ENCODE results near the gene RELB. TPM values are rescaled to one million over a fixed set of nuclear protein-coding genes. Genes with fewer than 3 reads are reported as not detected.

Gene RELB
- total and polyA plus RNA-seq, 2 donors from 2014 or later: 10.3 to 30.6 TPM

GRCh38 chr19:45078390-45079062, 77.3 kb downstream of the RELB start:
- FAIRE-seq: no peak
- Histone ChIP-seq H3K27ac (ENCODE audit: low read depth in 2 of 2, low read length in 2 of 2) (no peak overlapping the region), H3K27me3 (ENCODE audit: control insufficient read depth, insufficient read depth, low read length) (no peaks in the 10 kb centered on the region), H3K4me1 (ENCODE audit: control insufficient read depth in 2 of 3, insufficient read depth in 2 of 3, low read depth in 1 of 3, low read length in 3 of 3) (peaks cover 0 to 19% (median 12%) of the 10 kb centered on the region in 3 donors), H3K9me3 (ENCODE audit: control insufficient read depth in 2 of 3, insufficient read depth in 1 of 3, low read length in 3 of 3) (no peaks in the 10 kb centered on the region), H3K4me3 (ENCODE audit: low read length in 3 of 3) (peak overlapping the region; percentile 7 to 89 (median 29)), H3K9ac (ENCODE audit: low read length in 3 of 3) (peak overlapping the region in 2 of 3 donors; percentile 2 to 62), H3K36me3 (ENCODE audit: control insufficient read depth in 2 of 3, insufficient read depth in 3 of 3, low read length in 3 of 3) (no peaks in the 10 kb centered on the region)
- no peak for DNase-seq
- intact Hi-C loops (cut with DNase I): no loop called here
- TF ChIP-seq, protein P1, sequence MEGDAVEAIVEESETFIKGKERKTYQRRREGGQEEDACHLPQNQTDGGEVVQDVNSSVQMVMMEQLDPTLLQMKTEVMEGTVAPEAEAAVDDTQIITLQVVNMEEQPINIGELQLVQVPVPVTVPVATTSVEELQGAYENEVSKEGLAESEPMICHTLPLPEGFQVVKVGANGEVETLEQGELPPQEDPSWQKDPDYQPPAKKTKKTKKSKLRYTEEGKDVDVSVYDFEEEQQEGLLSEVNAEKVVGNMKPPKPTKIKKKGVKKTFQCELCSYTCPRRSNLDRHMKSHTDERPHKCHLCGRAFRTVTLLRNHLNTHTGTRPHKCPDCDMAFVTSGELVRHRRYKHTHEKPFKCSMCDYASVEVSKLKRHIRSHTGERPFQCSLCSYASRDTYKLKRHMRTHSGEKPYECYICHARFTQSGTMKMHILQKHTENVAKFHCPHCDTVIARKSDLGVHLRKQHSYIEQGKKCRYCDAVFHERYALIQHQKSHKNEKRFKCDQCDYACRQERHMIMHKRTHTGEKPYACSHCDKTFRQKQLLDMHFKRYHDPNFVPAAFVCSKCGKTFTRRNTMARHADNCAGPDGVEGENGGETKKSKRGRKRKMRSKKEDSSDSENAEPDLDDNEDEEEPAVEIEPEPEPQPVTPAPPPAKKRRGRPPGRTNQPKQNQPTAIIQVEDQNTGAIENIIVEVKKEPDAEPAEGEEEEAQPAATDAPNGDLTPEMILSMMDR (IDR thresholded peaks at IDR 0.05; ENCODE audit: borderline replicate concordance, extremely low read depth, insufficient read depth): no peak

DNA sequence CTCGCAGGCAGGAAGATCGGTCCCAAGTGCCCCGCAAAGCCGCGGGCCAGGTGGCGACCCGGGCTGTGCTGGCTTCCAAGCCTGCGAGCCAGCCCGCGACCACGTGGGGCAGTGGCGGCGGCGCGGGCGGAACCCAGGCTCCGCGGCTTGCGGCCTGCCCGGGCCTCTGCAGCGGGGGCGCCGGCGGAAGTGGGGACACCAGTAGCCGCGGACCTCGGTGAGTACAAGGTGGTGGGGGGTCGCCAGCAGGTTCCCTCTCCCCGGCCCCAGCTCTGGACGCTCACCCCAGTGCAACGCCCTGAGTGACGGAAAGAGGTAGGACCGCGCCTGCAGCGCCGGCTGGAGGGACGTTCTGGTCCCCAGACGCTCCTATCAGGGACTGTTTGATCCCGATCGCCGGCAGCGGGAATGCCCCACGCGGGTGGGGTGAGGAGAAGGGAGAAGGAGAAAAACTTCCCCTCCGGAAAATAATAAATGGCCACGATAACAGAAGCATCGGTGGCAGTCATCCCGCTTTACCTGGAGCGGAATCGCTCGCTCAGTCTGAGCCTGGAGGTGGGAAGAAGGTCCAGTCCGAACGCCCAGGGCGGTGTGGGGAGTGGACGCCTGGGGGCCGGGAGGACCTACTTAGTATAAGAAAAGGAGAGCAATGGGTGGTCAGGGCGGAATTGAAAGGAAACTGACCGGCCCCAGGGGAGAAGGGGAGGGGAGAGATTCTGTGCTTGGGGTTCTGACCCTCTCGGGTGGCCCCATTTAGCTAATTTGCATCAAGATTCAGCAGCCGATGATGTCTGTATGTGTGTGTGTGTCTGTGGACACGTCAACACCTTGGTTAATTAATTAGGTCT, 78.0 kb downstream of the RELB start, which contains the start of gene GEMIN7:
TSS of gene GEMIN7 (plus strand) at position 198 of the 848 bp plus-strand sequence. CDS start 10,855 bp downstream, outside the sequence.
- H3K9me3 ChIP-seq (ENCODE audit: control insufficient read depth in 2 of 3, insufficient read depth in 1 of 3, low read length in 3 of 3): no peaks in the 10 kb centered on the region
- H3K4me1 ChIP-seq (ENCODE audit: control insufficient read depth in 2 of 3, insufficient read depth in 2 of 3, low read depth in 1 of 3, low read length in 3 of 3): peaks cover 0 to 19% (median 12%) of the 10 kb centered on the region in 3 donors
- H3K36me3 ChIP-seq (ENCODE audit: control insufficient read depth in 2 of 3, insufficient read depth in 3 of 3, low read length in 3 of 3): no peaks in the 10 kb centered on the region
- peak within 1 kb of the TSS; percentile 72 to 90 (median 89) for H3K4me3 ChIP-seq (ENCODE audit: low read length in 3 of 3)
- peak within 1 kb of the TSS; percentile 58 to 97 (median 79) for H3K9ac ChIP-seq (ENCODE audit: low read length in 3 of 3)
- FAIRE-seq (no peak), DNase-seq (peak; percentile 73 to 90 (median 84))
- no peaks in the 10 kb centered on the region for H3K27me3 ChIP-seq (ENCODE audit: control insufficient read depth, insufficient read depth, low read length)
- H3K27ac ChIP-seq (ENCODE audit: low read depth in 2 of 2, low read length in 2 of 2): peak within 1 kb of the TSS; percentile 6 to 17
- TF ChIP-seq, protein P1 (IDR thresholded peaks at IDR 0.05; ENCODE audit: borderline replicate concordance, extremely low read depth, insufficient read depth): no peak
- intact Hi-C loops (cut with DNase I): no loop called here

- FAIRE-seq (no peak), DNase-seq (no peak)
- peak overlapping the region in 1 of 2 donors; percentile 6 for H3K27ac ChIP-seq (ENCODE audit: low read depth in 2 of 2, low read length in 2 of 2)
- TF ChIP-seq, protein P1 (IDR thresholded peaks at IDR 0.05; ENCODE audit: borderline replicate concordance, extremely low read depth, insufficient read depth): no peak
- H3K9ac ChIP-seq (ENCODE audit: low read length in 3 of 3): peak overlapping the region; percentile 0 to 97 (median 79)
- no peaks in the 10 kb centered on the region for H3K9me3 ChIP-seq (ENCODE audit: control insufficient read depth in 2 of 3, insufficient read depth in 1 of 3, low read length in 3 of 3)
- intact Hi-C loops (cut with DNase I): no loop called here
- H3K36me3 ChIP-seq (ENCODE audit: control insufficient read depth in 2 of 3, insufficient read depth in 3 of 3, low read length in 3 of 3): no peaks in the 10 kb centered on the region
- peaks cover 0 to 19% (median 12%) of the 10 kb centered on the region in 3 donors for H3K4me1 ChIP-seq (ENCODE audit: control insufficient read depth in 2 of 3, insufficient read depth in 2 of 3, low read depth in 1 of 3, low read length in 3 of 3)
- H3K4me3 ChIP-seq (ENCODE audit: low read length in 3 of 3): peak overlapping the region; percentile 72 to 90 (median 89)
- no peaks in the 10 kb centered on the region for H3K27me3 ChIP-seq (ENCODE audit: control insufficient read depth, insufficient read depth, low read length)
Measured at GRCh38 chr19:45079911-45080370, 78.7 kb downstream of the RELB start.

All from kidney (tissue), 14 donors.